HepG2 (cell line): ENCODE data around the gene MCRIP2. TPM values are rescaled to one million over a fixed set of nuclear protein-coding genes. Genes with fewer than 3 reads are reported as not detected.
A peak's percentile ranks its signal among the peaks of the same experiment; 100 is the strongest.

Source experiments
- CBX2 ChIP-seq, 2 experiments: fragments of 200-600 bp in 1 of 2; sonication (generic); formaldehyde crosslinking in 1 of 2; IDR thresholded peaks; 2 replicates each; pipeline versions ENCODE4 v1.7.0 to v1.8.1; 2018 to 2022; ENCODE audit warnings: low read depth in 2 of 2, low read length in 1 of 2, mild to moderate bottlenecking in 1 of 2, missing genetic modification reagents in 1 of 2
- FOXM1 ChIP-seq: sonication (generic); formaldehyde crosslinking; IDR thresholded peaks from 2 replicates; pipeline ENCODE4 v1.5.0; 2020; ENCODE audit warnings: missing genetic modification reagents
- GFI1 ChIP-seq: sonication (generic); formaldehyde crosslinking; IDR thresholded peaks from 2 replicates; pipeline ENCODE4 v1.5.0; 2020; ENCODE audit warnings: missing genetic modification reagents, mild to moderate bottlenecking, borderline replicate concordance
- HDAC1 ChIP-seq: sonication (generic); formaldehyde crosslinking; IDR thresholded peaks from 2 replicates; pipeline ENCODE4 v1.5.1; 2020; ENCODE audit warnings: mild to moderate bottlenecking, missing genetic modification reagents
- HDAC6 ChIP-seq: fragments of 200-600 bp; sonication (generic); IDR thresholded peaks from 2 replicates; pipeline ENCODE4 v1.7.0; 2017; ENCODE audit warnings: mild to moderate bottlenecking, antibody characterized with exemption, low read length, low read depth
- KLF16 ChIP-seq, 2 experiments: sonication (generic) in 1 of 2; formaldehyde crosslinking in 1 of 2; IDR thresholded peaks; 2 replicates each; pipeline versions ENCODE4 v1.6.1 to v1.8.0; 2016 to 2023; ENCODE audit warnings: missing genetic modification reagents in 2 of 2, missing compliant biosample characterization in 1 of 2
- NFYC ChIP-seq: IDR thresholded peaks from 2 replicates; pipeline ENCODE4 v1.6.1; 2016; ENCODE audit warnings: missing genetic modification reagents, missing compliant biosample characterization
- NONO ChIP-seq, 2 experiments: fragments of 450-650 bp in 1 of 2; sonication (generic) in 1 of 2; formaldehyde crosslinking in 1 of 2; IDR thresholded peaks in 1 of 2; conservative IDR thresholded peaks in 1 of 2; 2 replicates each; pipeline versions ENCODE4 v1.6.1 to v1.8.0; 2017 to 2022; ENCODE audit warnings: mild to moderate bottlenecking in 1 of 2, missing genetic modification reagents in 1 of 2, moderate library complexity in 1 of 2
- NR2F6 ChIP-seq, 2 experiments: IDR thresholded peaks; 2 replicates each; pipeline ENCODE4 v1.6.1; 2016; ENCODE audit warnings: antibody characterized with exemption in 1 of 2, mild to moderate bottlenecking in 1 of 2
- REXO4 ChIP-seq: sonication (generic); formaldehyde crosslinking; IDR thresholded peaks from 2 replicates; pipeline ENCODE4 v1.8.0; 2022; ENCODE audit warnings: missing genetic modification reagents, mild to moderate bottlenecking, borderline replicate concordance
- RNF2 ChIP-seq: fragments of 450-650 bp; conservative IDR thresholded peaks from 2 replicates; pipeline ENCODE4 v1.6.1; 2016; ENCODE audit warnings: low read depth
- RORA ChIP-seq: sonication (generic); formaldehyde crosslinking; IDR thresholded peaks from 2 replicates; pipeline ENCODE4 v1.5.0; 2020; ENCODE audit warnings: mild to moderate bottlenecking, missing genetic modification reagents, moderate library complexity
- ZFP37 ChIP-seq: sonication (generic); formaldehyde crosslinking; IDR thresholded peaks from 2 replicates; pipeline ENCODE4 v1.4.0; 2020; ENCODE audit warnings: missing genetic modification reagents, borderline replicate concordance
- ZNF468 ChIP-seq: sonication (generic); formaldehyde crosslinking; IDR thresholded peaks from 2 replicates; pipeline ENCODE4 v1.8.0; 2022; ENCODE audit warnings: mild to moderate bottlenecking, moderate library complexity, missing genetic modification reagents
- ZNF780A ChIP-seq: sonication (generic); formaldehyde crosslinking; IDR thresholded peaks from 2 replicates; pipeline ENCODE4 v1.8.0; 2022; ENCODE audit warnings: mild to moderate bottlenecking, missing genetic modification reagents, moderate library complexity
- ZSCAN20 ChIP-seq: sonication (generic); formaldehyde crosslinking; IDR thresholded peaks from 2 replicates; pipeline ENCODE4 v1.4.0; 2020; ENCODE audit warnings: missing genetic modification reagents, mild to moderate bottlenecking, borderline replicate concordance
- polyA plus RNA-seq, 8 experiments: library from polyadenylated mRNA; depleted of rRNA in 3 of 8; stranded (reverse) in 7 of 8; unstranded in 1 of 8; fragments of >200 nt; fragmentation: Illumina TruSeq in 4 of 8; extraction: Trizol in 4 of 8; gene quantifications; 2 replicates each; pipeline versions ENCODE4 v1.2.1 to v1.2.3, GENCODE V29; 2011 to 2016; ENCODE audit warnings: low read depth in 4 of 8, missing spikeins in 1 of 8, mixed read lengths in 1 of 8; ENCODE audit not compliant: insufficient read depth in 1 of 8
- total RNA-seq, 5 experiments: library from RNA; depleted of rRNA; stranded (reverse); fragments of >200 nt; fragmentation: Illumina TruSeq; extraction: Trizol; gene quantifications; 2 replicates each; pipeline ENCODE4 v1.2.3, GENCODE V29; 2016; ENCODE audit warnings: low read depth in 1 of 5
- TF ChIP-seq, protein P1 (sequence below), 2 experiments: fragments of 450-650 bp in 1 of 2; sonication (generic) in 1 of 2; formaldehyde crosslinking in 1 of 2; IDR thresholded peaks; 2 replicates each; pipeline versions ENCODE4 v1.6.1 to v1.8.0; 2016 to 2022; ENCODE audit warnings: antibody characterized with exemption in 1 of 2, mild to moderate bottlenecking in 1 of 2, missing genetic modification reagents in 1 of 2
- TF ChIP-seq, protein P2 (sequence below): sonication (generic); formaldehyde crosslinking; IDR thresholded peaks from 2 replicates; pipeline ENCODE4 v1.8.0; 2022; ENCODE audit warnings: missing genetic modification reagents, mild to moderate bottlenecking, inconsistent platforms, borderline replicate concordance

The MCRIP2 gene
- total and polyA plus RNA-seq, 2 of the 13 experiments (the other 11 are each of a cell fraction or from before 2014, with no cell fraction given): 39.6 to 76.7 TPM

DNA sequence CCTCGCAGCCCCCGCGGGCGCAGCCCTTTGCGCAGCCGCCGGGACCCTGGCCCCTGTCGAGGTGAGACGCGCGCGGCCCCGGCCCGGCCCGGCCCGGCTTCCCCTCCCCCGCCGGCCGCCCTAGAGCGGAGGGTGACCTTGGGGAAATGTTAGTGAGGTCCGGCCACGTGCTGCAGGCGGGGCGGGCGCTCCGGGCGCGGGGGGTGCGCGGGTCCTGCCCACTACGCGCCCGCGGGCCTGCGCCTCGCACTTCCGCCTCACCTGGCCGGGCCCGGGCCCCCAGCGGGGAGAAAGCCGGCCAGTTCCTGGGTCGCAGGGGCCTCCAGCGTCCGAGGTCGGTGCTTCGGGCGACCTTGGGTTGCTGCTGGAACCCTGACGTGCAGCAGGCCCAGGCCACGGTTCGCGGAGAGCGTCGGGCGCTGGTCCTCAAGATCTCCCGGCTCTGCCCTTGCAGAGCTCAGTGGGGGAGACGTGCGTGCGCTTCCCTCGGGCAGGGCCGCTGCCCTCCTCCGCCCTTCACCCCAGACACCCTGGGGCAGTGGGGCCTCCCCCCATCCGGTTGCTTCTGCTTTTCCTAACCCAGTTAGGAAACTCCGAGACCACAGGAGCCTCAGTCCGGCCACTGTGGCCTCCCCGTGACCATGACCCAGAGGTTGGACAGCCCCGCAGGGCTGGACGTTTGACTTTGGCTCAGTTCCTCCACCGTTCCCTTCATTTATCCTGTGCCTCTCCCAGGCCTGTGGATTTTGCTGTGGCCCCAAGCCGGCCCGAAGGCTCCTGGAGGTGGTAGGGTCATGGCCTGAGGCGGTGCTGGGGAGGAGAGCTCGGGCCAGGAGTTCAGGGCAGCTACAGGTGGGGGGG is 791 bp downstream of the MCRIP2 start (continued):
- peak in 1 of 2 experiments; percentile 13; a peak in 1 of 4 replicates for TF ChIP-seq KLF16 (CRISPR knock-in tag; IDR thresholded peaks at IDR 0.05)
- no peak for TF ChIP-seq ZNF780A (CRISPR knock-in tag)
- no peak for TF ChIP-seq ZFP37 (CRISPR knock-in tag)
- no peak for TF ChIP-seq RORA
- peak; percentile 60 for TF ChIP-seq NR2F6 (IDR thresholded peaks at IDR 0.05)
- no peak; the same call in 1 of the 2 replicates for TF ChIP-seq NR2F6 (CRISPR knock-in tag; IDR thresholded peaks at IDR 0.05)
- no peak for TF ChIP-seq FOXM1 (CRISPR knock-in tag)
- TF ChIP-seq ZNF468 (CRISPR knock-in tag): no peak
- TF ChIP-seq NONO (IDR thresholded peaks at IDR 0.05): no peak
- TF ChIP-seq NONO (CRISPR knock-in tag; conservative IDR thresholded peaks at IDR 0.05): no peak
- no peak for TF ChIP-seq HDAC6
- peak; percentile 58 for TF ChIP-seq HDAC1 (CRISPR knock-in tag)
- TF ChIP-seq GFI1: no peak
- 0 out of 2 replicates have a peak, but pooled peaks have one; percentile 69 for TF ChIP-seq ZSCAN20 (CRISPR knock-in tag)
- TF ChIP-seq NFYC: no peak
- TF ChIP-seq, protein P1, sequence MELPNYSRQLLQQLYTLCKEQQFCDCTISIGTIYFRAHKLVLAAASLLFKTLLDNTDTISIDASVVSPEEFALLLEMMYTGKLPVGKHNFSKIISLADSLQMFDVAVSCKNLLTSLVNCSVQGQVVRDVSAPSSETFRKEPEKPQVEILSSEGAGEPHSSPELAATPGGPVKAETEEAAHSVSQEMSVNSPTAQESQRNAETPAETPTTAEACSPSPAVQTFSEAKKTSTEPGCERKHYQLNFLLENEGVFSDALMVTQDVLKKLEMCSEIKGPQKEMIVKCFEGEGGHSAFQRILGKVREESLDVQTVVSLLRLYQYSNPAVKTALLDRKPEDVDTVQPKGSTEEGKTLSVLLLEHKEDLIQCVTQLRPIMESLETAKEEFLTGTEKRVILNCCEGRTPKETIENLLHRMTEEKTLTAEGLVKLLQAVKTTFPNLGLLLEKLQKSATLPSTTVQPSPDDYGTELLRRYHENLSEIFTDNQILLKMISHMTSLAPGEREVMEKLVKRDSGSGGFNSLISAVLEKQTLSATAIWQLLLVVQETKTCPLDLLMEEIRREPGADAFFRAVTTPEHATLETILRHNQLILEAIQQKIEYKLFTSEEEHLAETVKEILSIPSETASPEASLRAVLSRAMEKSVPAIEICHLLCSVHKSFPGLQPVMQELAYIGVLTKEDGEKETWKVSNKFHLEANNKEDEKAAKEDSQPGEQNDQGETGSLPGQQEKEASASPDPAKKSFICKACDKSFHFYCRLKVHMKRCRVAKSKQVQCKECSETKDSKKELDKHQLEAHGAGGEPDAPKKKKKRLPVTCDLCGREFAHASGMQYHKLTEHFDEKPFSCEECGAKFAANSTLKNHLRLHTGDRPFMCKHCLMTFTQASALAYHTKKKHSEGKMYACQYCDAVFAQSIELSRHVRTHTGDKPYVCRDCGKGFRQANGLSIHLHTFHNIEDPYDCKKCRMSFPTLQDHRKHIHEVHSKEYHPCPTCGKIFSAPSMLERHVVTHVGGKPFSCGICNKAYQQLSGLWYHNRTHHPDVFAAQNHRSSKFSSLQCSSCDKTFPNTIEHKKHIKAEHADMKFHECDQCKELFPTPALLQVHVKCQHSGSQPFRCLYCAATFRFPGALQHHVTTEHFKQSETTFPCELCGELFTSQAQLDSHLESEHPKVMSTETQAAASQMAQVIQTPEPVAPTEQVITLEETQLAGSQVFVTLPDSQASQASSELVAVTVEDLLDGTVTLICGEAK (IDR thresholded peaks at IDR 0.05): no peak
- TF ChIP-seq, protein P1 (CRISPR knock-in tag; IDR thresholded peaks at IDR 0.05): peak; percentile 67; the same call in 1 of the 2 replicates
- 0 out of 2 replicates have a peak, but pooled peaks have one; percentile 50 for TF ChIP-seq REXO4 (CRISPR knock-in tag)
- TF ChIP-seq CBX2 (IDR thresholded peaks at IDR 0.05; ENCODE audit: low read depth, low read length): no peak
- no peak for TF ChIP-seq CBX2 (CRISPR knock-in tag; IDR thresholded peaks at IDR 0.05; ENCODE audit: low read depth)
- TF ChIP-seq, protein P2, sequence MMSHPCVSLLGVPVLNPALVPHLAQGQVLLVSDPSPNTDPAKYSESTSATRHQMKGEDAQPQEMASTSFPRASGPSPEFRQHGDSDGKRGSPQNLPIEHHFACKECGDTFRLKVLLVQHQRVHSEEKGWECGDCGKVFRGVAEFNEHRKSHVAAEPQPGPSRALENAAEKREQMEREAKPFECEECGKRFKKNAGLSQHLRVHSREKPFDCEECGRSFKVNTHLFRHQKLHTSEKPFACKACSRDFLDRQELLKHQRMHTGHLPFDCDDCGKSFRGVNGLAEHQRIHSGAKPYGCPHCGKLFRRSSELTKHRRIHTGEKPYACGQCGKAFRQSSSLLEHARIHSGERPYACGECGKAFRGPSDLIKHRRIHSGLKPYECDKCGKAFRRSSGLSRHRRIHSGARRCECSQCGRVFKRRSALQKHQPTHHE (CRISPR knock-in tag): no peak
- peak; percentile 76 for TF ChIP-seq RNF2
